Breast epithelium (tissue), 3 donors: ENCODE results near the gene ERC1.

Experiments used
- POLR2A ChIP-seq: fragments of 450-650 bp; IDR thresholded peaks from one replicate; pipeline ENCODE4 v1.6.1; 2016; ENCODE audit warnings: antibody characterized with exemption, mild to moderate bottlenecking, moderate library complexity
- POLR2AphosphoS5 ChIP-seq, 3 donors: sonication (generic); formaldehyde crosslinking; IDR thresholded peaks; one replicate each; pipeline ENCODE4 v1.6.1; 2017; ENCODE audit warnings: antibody characterized with exemption in 3 of 3
- TF ChIP-seq, protein P1 (sequence below), 3 donors: fragments of 450-650 bp; IDR thresholded peaks; one replicate each; pipeline ENCODE4 v1.5.1; 2016 to 2017; ENCODE audit warnings: antibody characterized with exemption in 3 of 3, mild to moderate bottlenecking in 3 of 3, moderate library complexity in 3 of 3

DNA sequence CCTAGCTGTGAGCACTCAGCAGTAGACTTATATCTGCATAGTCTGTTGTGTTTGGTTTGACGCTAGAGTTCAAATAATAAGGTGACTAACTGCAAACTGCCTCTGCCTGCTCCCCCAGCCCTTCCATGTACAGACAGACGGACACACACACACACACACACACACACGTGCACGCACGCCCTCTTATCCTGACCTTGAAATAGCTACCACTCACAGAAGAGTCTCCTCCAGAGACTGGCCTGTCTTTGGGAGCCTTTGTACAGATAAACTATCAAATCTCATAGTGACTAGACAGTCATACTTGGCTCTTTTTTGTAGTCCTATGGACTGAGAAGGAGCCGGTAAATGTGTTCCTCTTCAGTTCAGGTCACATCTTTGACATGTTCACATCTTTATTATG is 445.0 kb downstream of the ERC1 start:
- TF ChIP-seq POLR2A (no peak), POLR2AphosphoS5 (IDR thresholded peaks at IDR 0.05) (no peak)
- TF ChIP-seq, protein P1, sequence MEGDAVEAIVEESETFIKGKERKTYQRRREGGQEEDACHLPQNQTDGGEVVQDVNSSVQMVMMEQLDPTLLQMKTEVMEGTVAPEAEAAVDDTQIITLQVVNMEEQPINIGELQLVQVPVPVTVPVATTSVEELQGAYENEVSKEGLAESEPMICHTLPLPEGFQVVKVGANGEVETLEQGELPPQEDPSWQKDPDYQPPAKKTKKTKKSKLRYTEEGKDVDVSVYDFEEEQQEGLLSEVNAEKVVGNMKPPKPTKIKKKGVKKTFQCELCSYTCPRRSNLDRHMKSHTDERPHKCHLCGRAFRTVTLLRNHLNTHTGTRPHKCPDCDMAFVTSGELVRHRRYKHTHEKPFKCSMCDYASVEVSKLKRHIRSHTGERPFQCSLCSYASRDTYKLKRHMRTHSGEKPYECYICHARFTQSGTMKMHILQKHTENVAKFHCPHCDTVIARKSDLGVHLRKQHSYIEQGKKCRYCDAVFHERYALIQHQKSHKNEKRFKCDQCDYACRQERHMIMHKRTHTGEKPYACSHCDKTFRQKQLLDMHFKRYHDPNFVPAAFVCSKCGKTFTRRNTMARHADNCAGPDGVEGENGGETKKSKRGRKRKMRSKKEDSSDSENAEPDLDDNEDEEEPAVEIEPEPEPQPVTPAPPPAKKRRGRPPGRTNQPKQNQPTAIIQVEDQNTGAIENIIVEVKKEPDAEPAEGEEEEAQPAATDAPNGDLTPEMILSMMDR (IDR thresholded peaks at IDR 0.05): no peak
